H1 (cell line): Measurements from ENCODE around the gene C1orf210. TPM values are rescaled to one million over a fixed set of nuclear protein-coding genes. Genes with fewer than 3 reads are reported as not detected.

ENCODE experiments used
- CTCF ChIA-PET: fragments of 300-600 bp; sonication (Branson Sonifier 250); formaldehyde crosslinking; loops from one replicate; lab custom pipeline; 2021; ENCODE audit not compliant: partially characterized antibody; lab: Charles Lee
- POLR2A ChIA-PET: fragments of 300-600 bp; sonication (Branson Sonifier 250); formaldehyde crosslinking; loops from one replicate; lab custom pipeline; 2021; ENCODE audit warnings: inconsistent platforms; ENCODE audit not compliant: partially characterized antibody; lab: Charles Lee
- DNase-seq, 2 experiments: peaks; one replicate each; pipeline versions ENCODE4 v3.0.0 to v3.0.0-alpha.2; 2010 to 2022; ENCODE audit warnings: low spot score in 2 of 2, low read depth in 1 of 2, mixed read lengths in 1 of 2
- FAIRE-seq: peaks from 2 replicates; lab custom pipeline; 2011; peaks lifted over from hg19 to GRCh38; lab: Jason Lieb, UNC
- H2AFZ ChIP-seq: 2 replicates; pipeline ENCODE4 v1.8.1; 2012; ENCODE audit warnings: low read length, inconsistent platforms
- H2AK5ac ChIP-seq: 2 replicates; pipeline ENCODE4 v1.6.1; 2013; ENCODE audit warnings: low read depth, low read length
- H2BK120ac ChIP-seq: replicated peaks from 2 replicates; pipeline ENCODE3; 2013; ENCODE audit warnings: low read depth, low read length, inconsistent platforms
- H2BK12ac ChIP-seq: 2 replicates; pipeline ENCODE4 v1.6.1; 2013; ENCODE audit warnings: low read depth, low read length
- H2BK15ac ChIP-seq: 2 replicates; pipeline ENCODE4 v1.6.1; 2013; ENCODE audit warnings: low read length
- H2BK20ac ChIP-seq: 2 replicates; pipeline ENCODE4 v1.6.1; 2013; ENCODE audit warnings: low read length
- H2BK5ac ChIP-seq: 2 replicates; pipeline ENCODE4 v1.6.1; 2013; ENCODE audit warnings: low read depth, low read length
- H3K14ac ChIP-seq: 2 replicates; pipeline ENCODE4 v1.6.1; 2013; ENCODE audit warnings: inconsistent platforms; ENCODE audit not compliant: insufficient read length
- H3K18ac ChIP-seq: 2 replicates; pipeline ENCODE4 v1.6.1; 2013; ENCODE audit warnings: low read length; ENCODE audit errors: extremely low read depth
- H3K23ac ChIP-seq: 2 replicates; pipeline ENCODE4 v1.6.1; 2013; ENCODE audit warnings: inconsistent platforms; ENCODE audit not compliant: insufficient read length
- H3K23me2 ChIP-seq: 2 replicates; pipeline ENCODE4 v1.6.1; 2013; ENCODE audit warnings: low read depth, low read length
- H3K27ac ChIP-seq: 2 replicates; pipeline ENCODE4 v1.6.1; 2011; ENCODE audit warnings: low read depth, low read length, inconsistent platforms
- H3K27me3 ChIP-seq, 4 experiments: replicated peaks in 1 of 4; 1 replicate in 1 of 4; 2 replicates in 3 of 4; pipeline versions ENCODE4 v1.6.1 to v1.8.1; 2011 to 2013; ENCODE audit warnings: low read length in 3 of 4, mild to moderate bottlenecking in 3 of 4, inconsistent platforms in 2 of 4, mixed read lengths in 2 of 4, moderate library complexity in 1 of 4; ENCODE audit not compliant: control insufficient read depth in 3 of 4, insufficient read depth in 3 of 4; ENCODE audit errors: extremely low read depth in 1 of 4
- H3K36me3 ChIP-seq, 4 experiments: 2 replicates each; pipeline versions ENCODE4 v1.6.1 to v1.8.1; 2011 to 2013; ENCODE audit warnings: mild to moderate bottlenecking in 4 of 4, low read length in 3 of 4, moderate library complexity in 2 of 4, control low read depth in 1 of 4, inconsistent platforms in 1 of 4; ENCODE audit not compliant: insufficient read depth in 4 of 4, control insufficient read depth in 2 of 4
- H3K4ac ChIP-seq: replicated peaks from 2 replicates; pipeline ENCODE3; 2013; ENCODE audit warnings: low read length, low read depth, mixed read lengths, inconsistent platforms; ENCODE audit not compliant: insufficient read length
- H3K4me1 ChIP-seq, 4 experiments: replicated peaks in 1 of 4; 1 replicate in 1 of 4; 2 replicates in 3 of 4; pipeline versions ENCODE4 v1.6.1 to v1.8.1; 2011 to 2013; ENCODE audit warnings: low read length in 3 of 4, inconsistent platforms in 2 of 4, mixed read lengths in 1 of 4; ENCODE audit not compliant: insufficient read depth in 4 of 4, control insufficient read depth in 3 of 4
- H3K4me2 ChIP-seq, 2 experiments: 2 replicates each; pipeline versions ENCODE4 v1.6.1 to v1.8.1; 2011 to 2013; ENCODE audit warnings: low read depth in 2 of 2, low read length in 2 of 2, control low read depth in 1 of 2, inconsistent platforms in 1 of 2, mild to moderate bottlenecking in 1 of 2; ENCODE audit not compliant: insufficient read depth in 1 of 2
- H3K4me3 ChIP-seq, 4 experiments: fragments of 200-600, 300-600 bp in 1 of 4; sonication (generic), shearing (Covaris generic), sonication (Bioruptor Twin) in 1 of 4; 2 replicates each; pipeline versions ENCODE4 v1.5.1 to v1.8.1; 2011 to 2016; ENCODE audit warnings: low read length in 4 of 4, low read depth in 3 of 4, control low read depth in 2 of 4, inconsistent platforms in 2 of 4, mild to moderate bottlenecking in 2 of 4, mixed read lengths in 1 of 4, moderate library complexity in 1 of 4; ENCODE audit not compliant: insufficient read depth in 2 of 4; ENCODE audit errors: extremely low read depth in 1 of 4
- H3K56ac ChIP-seq: replicated peaks from 2 replicates; pipeline ENCODE3; 2013; ENCODE audit warnings: low read depth, mild to moderate bottlenecking, mixed read lengths, low read length, inconsistent platforms; ENCODE audit not compliant: insufficient read length
- H3K79me1 ChIP-seq: 2 replicates; pipeline ENCODE4 v1.6.1; 2013; ENCODE audit warnings: low read depth, low read length, control low read depth
- H3K79me2 ChIP-seq, 2 experiments: 2 replicates each; pipeline versions ENCODE4 v1.6.1 to v1.8.1; 2012 to 2013; ENCODE audit warnings: low read length in 2 of 2, mild to moderate bottlenecking in 2 of 2, inconsistent platforms in 1 of 2; ENCODE audit not compliant: insufficient read depth in 2 of 2, control insufficient read depth in 1 of 2
- H3K9ac ChIP-seq, 4 experiments: replicated peaks in 1 of 4; 1 replicate in 1 of 4; 2 replicates in 3 of 4; pipeline versions ENCODE4 v1.6.1 to v1.8.1; 2011 to 2013; ENCODE audit warnings: low read depth in 3 of 4, low read length in 3 of 4, control low read depth in 2 of 4, mild to moderate bottlenecking in 2 of 4, moderate library complexity in 2 of 4, inconsistent platforms in 1 of 4; ENCODE audit errors: extremely low read depth in 1 of 4
- H3K9me3 ChIP-seq, 2 experiments: 2 replicates each; pipeline versions ENCODE4 v1.6.1 to v1.8.1; 2012 to 2013; ENCODE audit warnings: mild to moderate bottlenecking in 2 of 2, moderate library complexity in 2 of 2, control low read depth in 1 of 2, inconsistent platforms in 1 of 2, low read depth in 1 of 2, low read length in 1 of 2, mixed read lengths in 1 of 2; ENCODE audit not compliant: insufficient read depth in 2 of 2
- H4K20me1 ChIP-seq, 2 experiments: replicated peaks in 1 of 2; 2 replicates each; pipeline versions ENCODE3 to v1.8.1; 2011 to 2013; ENCODE audit warnings: inconsistent platforms in 2 of 2, low read length in 2 of 2, mild to moderate bottlenecking in 1 of 2; ENCODE audit not compliant: insufficient read depth in 2 of 2, control insufficient read depth in 1 of 2
- H4K5ac ChIP-seq: 2 replicates; pipeline ENCODE4 v1.6.1; 2013; ENCODE audit warnings: low read length, low read depth, mixed read lengths, inconsistent platforms; ENCODE audit not compliant: insufficient read length
- H4K8ac ChIP-seq: 2 replicates; pipeline ENCODE4 v1.8.0; 2013; ENCODE audit warnings: mild to moderate bottlenecking, moderate library complexity, low read length, inconsistent platforms; ENCODE audit not compliant: insufficient read depth; ENCODE audit errors: extremely low read depth
- H4K91ac ChIP-seq: replicated peaks from 2 replicates; pipeline ENCODE3; 2013; ENCODE audit warnings: low read length, mixed read lengths, inconsistent platforms; ENCODE audit not compliant: insufficient read length
- ASH2L ChIP-seq: fragments of 200-600, 300-600 bp; sonication (generic); IDR thresholded peaks from one replicate; pipeline ENCODE4 v1.7.1; 2017; ENCODE audit warnings: low read length
- BRCA1 ChIP-seq: IDR thresholded peaks from 2 replicates; pipeline ENCODE4 v1.6.1; 2012; ENCODE audit warnings: low read depth, low read length, improper control_type of control experiment
- CBX5 ChIP-seq: fragments of 300-800, 300-1000 bp; sonication (generic); IDR thresholded peaks from 2 replicates; pipeline ENCODE4 v1.7.1; 2016; ENCODE audit warnings: antibody characterized with exemption, low read length, low read depth
- CTBP2 ChIP-seq: IDR thresholded peaks from 2 replicates; pipeline ENCODE4 v1.7.0; 2011; ENCODE audit warnings: borderline replicate concordance, mild to moderate bottlenecking, moderate library complexity, mixed read lengths, low read length; ENCODE audit not compliant: insufficient read depth, insufficient read length
- GTF2F1 ChIP-seq: IDR thresholded peaks from 2 replicates; pipeline ENCODE4 v1.6.1; 2012; ENCODE audit warnings: low read depth, low read length, improper control_type of control experiment, borderline replicate concordance
- JUND ChIP-seq: IDR thresholded peaks from 2 replicates; pipeline ENCODE4 v1.6.1; 2011; ENCODE audit warnings: mild to moderate bottlenecking, improper control_type of control experiment, low read length
- NRF1 ChIP-seq: IDR thresholded peaks from 2 replicates; pipeline ENCODE4 v1.6.1; 2011; ENCODE audit warnings: mild to moderate bottlenecking, low read depth, low read length, improper control_type of control experiment
- RBBP5 ChIP-seq: IDR thresholded peaks from 2 replicates; pipeline ENCODE4 v1.7.1; 2012; ENCODE audit warnings: low read depth, mild to moderate bottlenecking, inconsistent platforms, low read length, moderate library complexity, borderline replicate concordance
- SP1 ChIP-seq: IDR thresholded peaks from 2 replicates; pipeline ENCODE4 v1.6.1; 2011; ENCODE audit warnings: low read depth, low read length
- SP2 ChIP-seq: IDR thresholded peaks from 2 replicates; pipeline ENCODE4 v1.6.1; 2012; ENCODE audit warnings: mild to moderate bottlenecking, low read length, inconsistent platforms
- YY1 ChIP-seq: IDR thresholded peaks from 2 replicates; pipeline ENCODE4 v1.6.1; 2011; ENCODE audit warnings: low read depth, mild to moderate bottlenecking, low read length
- WGBS, 2 experiments: shearing (Covaris generic) in 1 of 2; methylation state at CpG; one replicate each; pipeline versions ENCODE4 v1.1.6 to v1.1.7; 2013 to 2015; ENCODE audit warnings: low lambda C conversion rate in 2 of 2, mixed read lengths in 2 of 2, inconsistent platforms in 1 of 2, low coverage in 1 of 2, missing lambda C conversion rate in 1 of 2; ENCODE audit not compliant: insufficient replicate concordance in 2 of 2, insufficient coverage in 1 of 2, insufficient read length in 1 of 2; ENCODE audit errors: extremely low coverage in 1 of 2, missing lambda C conversion rate in 1 of 2; 5-methylcytosine and 5-hydroxymethylcytosine counted together
- polyA plus RNA-seq, 7 experiments: library from polyadenylated mRNA; depleted of rRNA in 3 of 7; stranded (reverse) in 5 of 7; unstranded in 2 of 7; fragments of >200 nt in 5 of 7; fragments of 200-250 nt in 2 of 7; gene quantifications; 1 replicate in 5 of 7; 2 replicates in 1 of 7; 4 replicates in 1 of 7; pipeline versions ENCODE4 v1.2.1 to v1.2.3, GENCODE V29; 2011 to 2013; ENCODE audit warnings: missing spikeins in 2 of 7, mixed read lengths in 2 of 7
- total RNA-seq: library from RNA; stranded (reverse); fragmentation: NEBNext Ultra II Directional; extraction: Animal tissue kit (Norgen Biotek cat#: 25700); gene quantifications from 2 replicates; pipeline ENCODE4 v1.2.1, GENCODE V29; 2021
- TF ChIP-seq, protein P1 (sequence below): IDR thresholded peaks from 2 replicates; pipeline ENCODE4 v1.6.1; 2011; ENCODE audit warnings: low read length, improper control_type of control experiment

Gene C1orf210
- total and polyA plus RNA-seq, 2 of the 8 experiments (the other 6 are each of a cell fraction or from before 2014, with no cell fraction given), result 12.0 to 27.9 TPM

DNA sequence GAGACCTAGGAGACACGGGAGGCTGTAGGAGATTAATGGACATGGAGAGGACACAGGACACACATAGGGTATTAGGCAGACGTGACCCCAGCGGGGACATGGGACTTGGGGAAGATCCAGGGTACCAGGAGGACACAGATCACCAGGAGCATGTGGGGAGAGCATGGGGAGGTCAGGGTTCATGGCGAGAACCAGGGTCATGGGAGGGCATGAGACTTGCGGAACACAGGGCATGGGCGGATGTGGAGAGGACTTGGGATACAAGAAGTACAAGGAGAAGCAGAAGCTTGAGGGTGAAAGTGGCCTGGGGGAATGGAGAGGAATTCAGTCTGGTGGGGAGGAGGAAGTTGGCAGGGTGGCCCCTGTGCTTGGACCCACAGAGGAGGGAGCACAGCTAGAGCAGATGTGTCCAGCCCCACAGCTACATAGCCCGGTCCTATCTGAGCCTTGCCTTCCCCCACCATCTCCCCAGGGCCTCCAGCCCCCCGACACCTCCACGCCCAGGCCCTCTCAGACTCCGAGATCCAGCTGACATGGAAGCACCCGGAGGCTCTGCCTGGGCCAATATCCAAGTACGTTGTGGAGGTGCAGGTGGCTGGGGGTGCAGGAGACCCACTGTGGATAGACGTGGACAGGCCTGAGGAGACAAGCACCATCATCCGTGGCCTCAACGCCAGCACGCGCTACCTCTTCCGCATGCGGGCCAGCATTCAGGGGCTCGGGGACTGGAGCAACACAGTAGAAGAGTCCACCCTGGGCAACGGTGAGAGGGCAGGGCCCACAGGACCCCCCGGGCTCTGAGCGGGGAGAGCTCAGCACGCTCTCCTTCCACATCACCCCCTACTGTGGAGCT is 27.5 kb upstream of the C1orf210 start:
- H3K9me3 ChIP-seq, result no peaks in the 10 kb centered on the region
- no peaks in the 10 kb centered on the region; a peak in 1 of 7 replicates for H3K27me3 ChIP-seq
- ChIA-PET CTCF (interaction anchor here (0.7 to 1.5 kb wide), 5 partner anchors 10 to 39 kb away, joined by 3 read pairs; no protein-coding TSS in a partner anchor), POLR2A (interaction anchor here (1.1 kb wide), 1 partner anchor 46 kb away, joined by 4 read pairs; the partner anchor contains the start of gene CDC20)
- no peaks in the 10 kb centered on the region for H3K79me1 ChIP-seq
- H2BK15ac ChIP-seq, result no peak overlapping the region
- no peak overlapping the region for H3K4ac ChIP-seq
- DNase-seq, result no peak
- H3K23ac ChIP-seq, result no peak overlapping the region
- no peak overlapping the region for H3K4me2 ChIP-seq
- H4K91ac ChIP-seq, result no peak overlapping the region
- 92% methylated on average over 24 of the region's 24 CpGs; no CpG with 5 or more reads in 1 of the 2 experiments for WGBS, 2 experiments
- no peak overlapping the region for H3K9ac ChIP-seq
- H3K36me3 ChIP-seq, result no peaks in the 10 kb centered on the region
- no peaks in the 10 kb centered on the region for H3K23me2 ChIP-seq
- no peak for FAIRE-seq
- H2BK120ac ChIP-seq, result no peak overlapping the region
- no peak overlapping the region for H4K5ac ChIP-seq
- H2BK12ac ChIP-seq, result no peak overlapping the region
- no peaks in the 10 kb centered on the region for H3K79me2 ChIP-seq
- no peak overlapping the region for H2AK5ac ChIP-seq
- no peak overlapping the region for H3K14ac ChIP-seq
- no peak overlapping the region for H2BK20ac ChIP-seq
- no peak overlapping the region for H3K56ac ChIP-seq
- no peak overlapping the region for H2AFZ ChIP-seq
- H3K4me1 ChIP-seq, result peaks cover 0 to 1% (median 0%) of the 10 kb centered on the region in 4 experiments; a peak in 1 of 7 replicates
- no peak overlapping the region for H3K18ac ChIP-seq
- no peak overlapping the region for H2BK5ac ChIP-seq
- H3K4me3 ChIP-seq, result no peak overlapping the region
- no peaks in the 10 kb centered on the region for H4K20me1 ChIP-seq
- no peak overlapping the region; the same call in 1 of the 2 replicates for H3K27ac ChIP-seq
- peak overlapping the region; percentile 43 for H4K8ac ChIP-seq
- TF ChIP-seq ASH2L (no peak), CBX5 (no peak), BRCA1 (no peak), CTBP2 (no peak), GTF2F1 (no peak), YY1 (no peak), SP1 (no peak), RBBP5 (no peak), JUND (no peak), NRF1 (no peak), SP2 (no peak)
- TF ChIP-seq, protein P1, sequence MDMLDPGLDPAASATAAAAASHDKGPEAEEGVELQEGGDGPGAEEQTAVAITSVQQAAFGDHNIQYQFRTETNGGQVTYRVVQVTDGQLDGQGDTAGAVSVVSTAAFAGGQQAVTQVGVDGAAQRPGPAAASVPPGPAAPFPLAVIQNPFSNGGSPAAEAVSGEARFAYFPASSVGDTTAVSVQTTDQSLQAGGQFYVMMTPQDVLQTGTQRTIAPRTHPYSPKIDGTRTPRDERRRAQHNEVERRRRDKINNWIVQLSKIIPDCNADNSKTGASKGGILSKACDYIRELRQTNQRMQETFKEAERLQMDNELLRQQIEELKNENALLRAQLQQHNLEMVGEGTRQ, result no peak
